Fibroblast of lung (primary cell): ENCODE measurements around the gene PLAC1. TPM values are rescaled to one million over a fixed set of nuclear protein-coding genes. Genes with fewer than 3 reads are reported as not detected.

Experiments used
- DNase-seq, 2 donors: peaks; one replicate each; pipeline versions ENCODE4 v3.0.0 to v3.0.0-alpha.2; 2010; ENCODE audit warnings: low read depth in 2 of 2
- H2AFZ ChIP-seq: 2 replicates; pipeline ENCODE4 v1.5.1; 2012; ENCODE audit warnings: low read length, control low read depth, inconsistent platforms
- H3K27ac ChIP-seq: 2 replicates; pipeline ENCODE4 v1.5.1; 2011; ENCODE audit warnings: low read length, control low read depth; ENCODE audit not compliant: insufficient read depth
- H3K27me3 ChIP-seq: 2 replicates; pipeline ENCODE4 v1.5.1; 2011; ENCODE audit warnings: mild to moderate bottlenecking, low read length; ENCODE audit not compliant: control insufficient read depth, insufficient read depth
- H3K36me3 ChIP-seq: 2 replicates; pipeline ENCODE4 v1.5.1; 2011; ENCODE audit warnings: low read length; ENCODE audit not compliant: control insufficient read depth, insufficient read depth
- H3K4me1 ChIP-seq: 2 replicates; pipeline ENCODE4 v1.5.1; 2011; ENCODE audit warnings: low read length; ENCODE audit not compliant: control insufficient read depth, insufficient read depth; ENCODE audit errors: extremely low read depth
- H3K4me2 ChIP-seq: 2 replicates; pipeline ENCODE4 v1.5.1; 2011; ENCODE audit warnings: low read length, control low read depth; ENCODE audit not compliant: insufficient read depth; ENCODE audit errors: extremely low read depth
- H3K4me3 ChIP-seq, 4 experiments: fragments of 200-600 bp in 1 of 4; sonication (generic) in 1 of 4; replicated peaks in 1 of 4; 2 replicates each; pipeline ENCODE4 v1.5.1; 2011 to 2016; ENCODE audit warnings: low read length in 4 of 4, low read depth in 3 of 4, mild to moderate bottlenecking in 3 of 4, control low read depth in 2 of 4, inconsistent platforms in 1 of 4, mixed read lengths in 1 of 4; ENCODE audit not compliant: insufficient read depth in 1 of 4; ENCODE audit errors: control extremely low read depth in 1 of 4
- H3K79me2 ChIP-seq: 2 replicates; pipeline ENCODE4 v1.5.1; 2012; ENCODE audit warnings: mild to moderate bottlenecking, low read length, inconsistent platforms; ENCODE audit not compliant: control insufficient read depth, insufficient read depth
- H3K9ac ChIP-seq: 2 replicates; pipeline ENCODE4 v1.5.1; 2011; ENCODE audit warnings: mild to moderate bottlenecking, low read length, control low read depth; ENCODE audit not compliant: insufficient read depth
- H3K9me3 ChIP-seq: 2 replicates; pipeline ENCODE4 v1.5.1; 2012; ENCODE audit warnings: low read depth, low read length; ENCODE audit not compliant: control insufficient read depth, insufficient read depth
- H4K20me1 ChIP-seq: 2 replicates; pipeline ENCODE4 v1.5.1; 2011; ENCODE audit warnings: low read length; ENCODE audit not compliant: control insufficient read depth, insufficient read depth; ENCODE audit errors: extremely low read depth
- CTCF ChIP-seq, 2 donors: IDR thresholded peaks in 1 of 2; conservative IDR thresholded peaks in 1 of 2; 1 replicate in 1 of 2; 2 replicates in 1 of 2; pipeline ENCODE4 v1.5.1; 2011 to 2012; ENCODE audit warnings: low read length in 2 of 2, control low read depth in 1 of 2, inconsistent platforms in 1 of 2, low read depth in 1 of 2, mild to moderate bottlenecking in 1 of 2
- EZH2 ChIP-seq: IDR thresholded peaks from 2 replicates; pipeline ENCODE4 v1.5.1; 2012; ENCODE audit warnings: low read length, control low read depth, mild to moderate bottlenecking; ENCODE audit errors: missing control alignments
- polyA plus RNA-seq, 2 donors: library from polyadenylated mRNA; depleted of rRNA in 1 of 2; stranded (reverse) in 1 of 2; unstranded in 1 of 2; fragments of >200 nt; gene quantifications; 2 replicates each; pipeline ENCODE4 v1.2.1, GENCODE V29; 2011 to 2012; ENCODE audit warnings: missing spikeins in 1 of 2
- total RNA-seq: library from RNA; depleted of rRNA; stranded (reverse); fragments of >200 nt; gene quantifications from 2 replicates; pipeline ENCODE4 v1.2.1, GENCODE V29; 2014

The PLAC1 gene
- total and polyA plus RNA-seq, 2 donors (not counting 1 experiment from before 2014, with no cell fraction given), result 0.17 to 0.22 TPM

- no peak overlapping the region for H3K4me2 ChIP-seq
- H4K20me1 ChIP-seq, result peaks cover 2% of the 10 kb centered on the region
- no peak overlapping the region for H2AFZ ChIP-seq
- no peak overlapping the region for H3K4me3 ChIP-seq
- no peak for DNase-seq
- no peak overlapping the region for H3K9ac ChIP-seq
- H3K4me1 ChIP-seq, result no peaks in the 10 kb centered on the region
- H3K9me3 ChIP-seq, result no peaks in the 10 kb centered on the region
- no peaks in the 10 kb centered on the region for H3K36me3 ChIP-seq
- TF ChIP-seq CTCF (conservative IDR thresholded peaks at IDR 0.05 in 1 of 2, IDR thresholded peaks at IDR 0.05 in 1 of 2; ENCODE audit: low read depth in 1 of 2, low read length in 2 of 2) (no peak), EZH2 (no peak)
- no peaks in the 10 kb centered on the region for H3K27me3 ChIP-seq
- no peaks in the 10 kb centered on the region for H3K79me2 ChIP-seq
- H3K27ac ChIP-seq, result no peak overlapping the region
Measured at GRCh38 chrX:134588806-134589205, 69.5 kb downstream of the PLAC1 start.

GRCh38 chrX:134580907-134581306 is 77.4 kb downstream of the PLAC1 start:
- Histone ChIP-seq H3K79me2 (no peaks in the 10 kb centered on the region), H3K9me3 (no peaks in the 10 kb centered on the region), H3K36me3 (no peaks in the 10 kb centered on the region), H3K27ac (no peak overlapping the region), H3K4me1 (peaks cover 2% of the 10 kb centered on the region), H3K27me3 (no peaks in the 10 kb centered on the region), H3K4me3 (no peak overlapping the region), H2AFZ (no peak overlapping the region), H4K20me1 (no peaks in the 10 kb centered on the region), H3K9ac (no peak overlapping the region), H3K4me2 (no peak overlapping the region)
- TF ChIP-seq CTCF (conservative IDR thresholded peaks at IDR 0.05 in 1 of 2, IDR thresholded peaks at IDR 0.05 in 1 of 2; ENCODE audit: low read depth in 1 of 2, low read length in 2 of 2) (no peak), EZH2 (no peak)
- peak in 1 of 2 donors; percentile 34 for DNase-seq

GRCh38 chrX:134573683-134574035 is 84.6 kb downstream of the PLAC1 start:
- Histone ChIP-seq H3K27me3 (no peaks in the 10 kb centered on the region), H3K9ac (no peak overlapping the region), H3K9me3 (no peaks in the 10 kb centered on the region), H3K4me2 (no peak overlapping the region), H3K4me3 (no peak overlapping the region), H3K4me1 (no peaks in the 10 kb centered on the region), H3K27ac (no peak overlapping the region), H2AFZ (no peak overlapping the region), H4K20me1 (no peaks in the 10 kb centered on the region), H3K79me2 (no peaks in the 10 kb centered on the region), H3K36me3 (no peaks in the 10 kb centered on the region)
- DNase-seq, result no peak
- TF ChIP-seq CTCF (conservative IDR thresholded peaks at IDR 0.05 in 1 of 2, IDR thresholded peaks at IDR 0.05 in 1 of 2; ENCODE audit: low read depth in 1 of 2, low read length in 2 of 2) (no peak), EZH2 (no peak)
